ENCODE results near the gene DHX38.
"Not testable (repeated sequence)": the region's sequence is repeated elsewhere in the genome, so short reads cannot be mapped to it uniquely, and the experiment has no call there.

The DHX38 gene

GRCh38 chr16:72093448-72094265 lies at the start of gene DHX38, which contains the start of gene TXNL4B:
TSS of gene DHX38 (plus strand) at chr16:72093847. CDS start at chr16:72096158, 2,311 bp downstream.
TSS of gene TXNL4B (minus strand) at chr16:72093620. CDS start at chr16:72090749, 2,871 bp downstream.
- DNase-seq (ENCODE audit: low spot score): peak; percentile 96
- no peak for TF ChIP-seq CTCF (IDR thresholded peaks at IDR 0.05; ENCODE audit: borderline replicate concordance, control extremely low read depth, extremely low read depth, insufficient read depth, missing control alignments)
- in situ Hi-C loops (cut with MboI; ENCODE audit: low sequenced_read_pairs, unreplicated experiment): no loop called here

GRCh38 chr16:72044296-72044695 lies 49.4 kb upstream of the DHX38 start:
- in situ Hi-C loops (cut with MboI; ENCODE audit: low sequenced_read_pairs, unreplicated experiment): no loop called here
- TF ChIP-seq CTCF (IDR thresholded peaks at IDR 0.05; ENCODE audit: borderline replicate concordance, control extremely low read depth, extremely low read depth, insufficient read depth, missing control alignments): no peak
- DNase-seq (ENCODE audit: low spot score): no peak

- no peak for TF ChIP-seq CTCF (IDR thresholded peaks at IDR 0.05; ENCODE audit: borderline replicate concordance, control extremely low read depth, extremely low read depth, insufficient read depth, missing control alignments)
- DNase-seq (ENCODE audit: low spot score): no peak
- in situ Hi-C loops (cut with MboI; ENCODE audit: low sequenced_read_pairs, unreplicated experiment): no loop called here
Measured at GRCh38 chr16:72044825-72045359, 48.8 kb upstream of the DHX38 start.

- no peak for TF ChIP-seq CTCF (IDR thresholded peaks at IDR 0.05; ENCODE audit: borderline replicate concordance, control extremely low read depth, extremely low read depth, insufficient read depth, missing control alignments)
- in situ Hi-C loops (cut with MboI; ENCODE audit: low sequenced_read_pairs, unreplicated experiment): no loop called here
- no peak for DNase-seq (ENCODE audit: low spot score)
Measured at GRCh38 chr16:72049110-72049509, 44.5 kb upstream of the DHX38 start.

- in situ Hi-C loops (cut with MboI; ENCODE audit: low sequenced_read_pairs, unreplicated experiment): no loop called here
- no peak for DNase-seq (ENCODE audit: low spot score)
- no peak for TF ChIP-seq CTCF (IDR thresholded peaks at IDR 0.05; ENCODE audit: borderline replicate concordance, control extremely low read depth, extremely low read depth, insufficient read depth, missing control alignments)
Measured at GRCh38 chr16:72050769-72051464, 42.7 kb upstream of the DHX38 start.

GRCh38 chr16:72051818-72052217 lies 41.8 kb upstream of the DHX38 start:
- in situ Hi-C loops (cut with MboI; ENCODE audit: low sequenced_read_pairs, unreplicated experiment): no loop called here
- no peak for DNase-seq (ENCODE audit: low spot score)
- TF ChIP-seq CTCF (IDR thresholded peaks at IDR 0.05; ENCODE audit: borderline replicate concordance, control extremely low read depth, extremely low read depth, insufficient read depth, missing control alignments): no peak

GRCh38 chr16:72054254-72054847 lies 39.3 kb upstream of the DHX38 start, which contains the start of gene HP:
TSS of gene HP (plus strand) at chr16:72054505. CDS start at chr16:72054653, 148 bp downstream.
- in situ Hi-C loops (cut with MboI; ENCODE audit: low sequenced_read_pairs, unreplicated experiment); DNase-seq (ENCODE audit: low spot score): not testable (repeated sequence)
